ENCODE measurements around the gene GPR89B.
"Not testable (repeated sequence)": the region's sequence is repeated elsewhere in the genome, so short reads cannot be mapped to it uniquely, and the experiment has no call there.

GPR89B gene

GRCh38 chr1:148032690-148033089 lies 104.5 kb downstream of the GPR89B start:
- not testable (repeated sequence) for DNase-seq (ENCODE audit: low read depth)

- DNase-seq (ENCODE audit: low read depth) = not testable (repeated sequence)
Measured at GRCh38 chr1:148033147-148033546, 104.9 kb downstream of the GPR89B start.

GRCh38 chr1:148037850-148038461 lies 109.7 kb downstream of the GPR89B start:
- not testable (repeated sequence) for DNase-seq (ENCODE audit: low read depth)

- DNase-seq (ENCODE audit: low read depth) = peak; percentile 63
Measured at GRCh38 chr1:148038462-148039333, 110.5 kb downstream of the GPR89B start.
